Stimulated activated naive CD8-positive, alpha-beta T cell treated with anti-CD3 and anti-CD28 coated beads, Interleukin-15, amount 100 ng/mL, for 72 hours (primary cell): Measurements from ENCODE around the gene CCL24.
"Not testable (repeated sequence)": the region's sequence is repeated elsewhere in the genome, so short reads cannot be mapped to it uniquely, and the experiment has no call there.

Experiments used
- ATAC-seq: fragments of 150-1000 bp; cut with Tn5 transposase; 2 replicates; pipeline ENCODE4 v1.10.0; 2021; ENCODE audit warnings: mild to moderate bottlenecking, moderate library complexity
- DNase-seq, 2 donors: peaks; one replicate each; pipeline ENCODE4 v3.0.0; 2021 to 2022
- H3K27ac Mint-ChIP-seq, 2 donors: one replicate each; pipeline ENCODE4 v1.8.0; 2022; ENCODE audit warnings: mild to moderate bottlenecking in 2 of 2, mixed read lengths in 2 of 2, moderate library complexity in 2 of 2
- H3K27me3 Mint-ChIP-seq: one replicate; pipeline ENCODE4 v1.8.0; 2022; ENCODE audit warnings: mixed read lengths
- H3K4me1 Mint-ChIP-seq: one replicate; pipeline ENCODE4 v1.8.0; 2022; ENCODE audit warnings: mild to moderate bottlenecking, mixed read lengths
- H3K4me3 Mint-ChIP-seq, 2 donors: one replicate each; pipeline ENCODE4 v1.8.0; 2022; ENCODE audit warnings: mild to moderate bottlenecking in 2 of 2, mixed read lengths in 2 of 2, moderate library complexity in 1 of 2
- H3K9me3 Mint-ChIP-seq, 2 donors: one replicate each; pipeline ENCODE4 v1.8.0; 2022; ENCODE audit warnings: mixed read lengths in 2 of 2

The CCL24 gene

DNA sequence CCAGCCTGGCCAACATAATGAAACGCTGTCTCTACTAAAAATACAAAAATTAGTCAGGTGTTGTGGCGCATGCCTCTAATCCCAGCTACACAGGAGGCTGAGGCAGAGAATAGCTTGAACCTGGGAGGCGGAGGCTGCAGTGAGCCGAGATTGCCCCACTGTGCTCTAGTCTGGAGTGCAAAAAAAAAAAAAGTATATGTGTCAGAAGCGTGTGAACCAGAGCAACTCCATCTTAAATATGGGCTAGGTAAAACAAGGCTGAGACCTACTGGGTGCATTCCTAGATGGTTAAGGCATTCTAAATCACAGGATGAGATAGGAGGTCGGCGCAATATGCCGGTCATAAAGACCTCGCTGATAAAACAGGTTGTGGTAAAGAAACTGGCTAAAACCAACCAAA lies 6.2 kb downstream of the CCL24 start:
- Mint-ChIP-seq H3K4me3 (no peak overlapping the region), H3K4me1 (no peaks in the 10 kb centered on the region), H3K27ac (no peak overlapping the region), H3K27me3 (peaks cover 8% of the 10 kb centered on the region), H3K9me3 (peaks cover 4 to 16% of the 10 kb centered on the region in 2 donors)
- DNase-seq (no peak), ATAC-seq (no peak)

DNA sequence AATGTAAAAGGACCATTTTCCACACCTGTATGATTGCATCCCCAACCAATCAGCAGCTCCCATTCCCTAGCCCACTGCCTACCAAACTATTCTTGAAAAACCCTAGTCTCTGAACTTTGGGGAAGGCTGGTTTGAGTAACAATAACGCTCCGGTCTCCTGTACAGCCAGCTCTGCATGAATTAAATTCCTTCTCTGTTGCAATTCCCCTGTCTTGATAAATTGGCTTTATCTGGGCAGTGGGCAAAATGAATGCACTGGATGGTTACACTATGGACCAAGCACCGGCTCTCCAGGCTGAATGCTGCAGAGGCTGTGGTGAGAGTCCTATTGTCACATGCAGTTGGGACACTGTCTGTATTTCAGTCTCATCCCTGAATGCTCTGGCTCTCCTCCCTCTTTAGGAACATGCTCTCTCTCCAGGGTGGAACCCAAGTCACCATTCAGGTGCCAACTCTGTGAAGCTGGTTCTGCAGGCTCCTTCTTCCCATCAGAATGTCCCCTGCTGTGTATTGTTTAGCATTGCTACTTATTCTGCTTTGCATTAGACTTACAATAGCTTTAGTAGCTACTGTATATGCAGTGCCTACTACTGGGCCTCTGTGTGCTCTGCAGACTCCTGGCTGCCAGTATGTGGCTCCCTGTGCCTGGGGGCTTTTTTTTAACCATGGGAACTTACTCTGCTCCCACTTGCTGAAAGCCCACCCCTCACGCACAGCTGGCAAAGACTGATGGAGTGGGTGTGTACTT lies 6.9 kb downstream of the CCL24 start:
- ATAC-seq (no peak), DNase-seq (no peak)
- Mint-ChIP-seq H3K27me3 (peaks cover 8% of the 10 kb centered on the region), H3K9me3 (peaks cover 4 to 16% of the 10 kb centered on the region in 2 donors), H3K27ac (no peak overlapping the region), H3K4me1 (no peaks in the 10 kb centered on the region), H3K4me3 (no peak overlapping the region)

DNA sequence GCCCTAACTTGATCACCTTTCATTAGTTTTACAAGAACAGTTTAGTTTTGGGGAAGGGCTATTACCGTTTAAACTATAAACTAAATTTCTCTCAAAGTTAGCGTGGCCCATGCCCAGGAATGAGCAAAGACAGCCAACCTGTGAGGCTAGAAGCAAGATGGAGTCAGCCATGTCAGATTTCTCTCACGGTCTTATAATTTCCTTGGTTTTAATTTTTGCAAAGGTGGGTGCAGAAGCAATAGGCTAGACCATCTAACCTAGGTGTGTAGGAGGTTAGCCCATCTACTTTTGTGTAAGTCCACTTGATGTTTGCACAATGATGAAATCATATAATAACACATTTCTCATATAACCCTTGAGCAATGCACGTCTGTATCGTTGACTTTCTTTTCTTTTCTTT lies 8.9 kb downstream of the CCL24 start:
- Mint-ChIP-seq H3K4me1 (no peaks in the 10 kb centered on the region), H3K27me3 (peaks cover 8% of the 10 kb centered on the region), H3K9me3 (peaks cover 4 to 16% of the 10 kb centered on the region in 2 donors), H3K4me3 (no peak overlapping the region), H3K27ac (no peak overlapping the region)
- no peak for DNase-seq
- ATAC-seq: no peak

DNA sequence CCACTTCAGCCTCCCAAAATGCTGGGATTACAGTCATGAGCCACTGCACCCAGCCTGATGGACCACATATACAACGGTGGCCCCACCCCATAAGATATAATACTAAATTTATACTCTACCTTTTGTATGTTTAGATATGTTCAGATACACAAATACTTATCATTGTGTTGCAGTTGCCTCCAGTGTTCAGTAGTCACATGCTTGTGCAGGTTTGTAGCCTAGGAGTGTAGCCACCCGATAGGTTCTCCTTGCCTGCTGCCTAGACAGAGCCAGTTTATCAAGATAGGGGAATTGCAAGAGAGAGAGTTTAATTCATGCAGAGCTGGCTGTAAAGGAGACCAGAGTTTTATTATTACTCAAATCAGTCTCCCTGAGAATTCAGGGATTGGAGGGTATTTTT lies 9.6 kb downstream of the CCL24 start:
- ATAC-seq (no peak), DNase-seq (no peak)
- Mint-ChIP-seq H3K4me1 (peaks cover under 1% of the 10 kb centered on the region), H3K27ac (no peak overlapping the region), H3K27me3 (peaks cover 8% of the 10 kb centered on the region), H3K4me3 (no peak overlapping the region), H3K9me3 (peaks cover 4 to 16% of the 10 kb centered on the region in 2 donors)

DNA sequence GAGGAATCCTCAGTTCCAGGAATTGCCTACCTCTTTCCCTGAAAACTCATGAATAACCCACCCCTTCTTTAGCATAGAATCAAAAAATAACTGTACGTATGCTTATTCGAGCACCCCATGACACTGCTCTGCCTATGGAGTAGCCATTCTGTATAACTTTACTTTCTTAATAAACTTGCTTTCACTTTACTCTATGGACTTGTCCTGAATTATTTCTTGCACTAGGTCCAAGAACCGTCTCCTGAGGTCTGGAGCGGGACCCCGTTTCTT lies 11.1 kb downstream of the CCL24 start:
- no peak overlapping the region for H3K27ac Mint-ChIP-seq
- no peak for DNase-seq
- no peak for ATAC-seq
- H3K4me1 Mint-ChIP-seq: peaks cover 7% of the 10 kb centered on the region
- peaks cover 3 to 13% of the 10 kb centered on the region in 2 donors for H3K9me3 Mint-ChIP-seq
- H3K27me3 Mint-ChIP-seq: peaks cover 8% of the 10 kb centered on the region
- no peak overlapping the region for H3K4me3 Mint-ChIP-seq

DNA sequence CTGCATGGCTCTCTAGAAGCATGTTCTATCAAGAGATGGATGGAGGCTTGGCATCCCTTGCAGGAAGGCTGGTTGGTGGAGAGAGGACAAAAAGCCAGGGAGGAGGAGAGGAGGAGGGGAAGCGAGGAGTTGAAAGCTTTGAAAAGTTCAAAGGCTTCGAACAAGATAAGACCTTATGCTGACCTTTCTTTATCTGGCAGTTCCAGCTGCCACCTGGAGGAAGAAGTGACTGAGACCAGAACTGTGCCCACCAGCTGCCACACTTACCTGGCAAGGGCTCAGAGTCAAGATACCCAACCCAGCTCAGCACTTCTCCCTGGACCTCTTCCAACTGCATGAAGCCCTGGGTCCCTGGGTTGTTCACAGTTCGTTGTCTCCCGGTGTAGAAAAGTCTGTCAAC lies 14.8 kb downstream of the CCL24 start:
- H3K4me3 Mint-ChIP-seq: no peak overlapping the region
- peaks cover 7% of the 10 kb centered on the region for H3K4me1 Mint-ChIP-seq
- DNase-seq: no peak
- peaks cover 19% of the 10 kb centered on the region for H3K27me3 Mint-ChIP-seq
- ATAC-seq: no peak
- H3K27ac Mint-ChIP-seq: no peak overlapping the region
- H3K9me3 Mint-ChIP-seq: no peaks in the 10 kb centered on the region

DNA sequence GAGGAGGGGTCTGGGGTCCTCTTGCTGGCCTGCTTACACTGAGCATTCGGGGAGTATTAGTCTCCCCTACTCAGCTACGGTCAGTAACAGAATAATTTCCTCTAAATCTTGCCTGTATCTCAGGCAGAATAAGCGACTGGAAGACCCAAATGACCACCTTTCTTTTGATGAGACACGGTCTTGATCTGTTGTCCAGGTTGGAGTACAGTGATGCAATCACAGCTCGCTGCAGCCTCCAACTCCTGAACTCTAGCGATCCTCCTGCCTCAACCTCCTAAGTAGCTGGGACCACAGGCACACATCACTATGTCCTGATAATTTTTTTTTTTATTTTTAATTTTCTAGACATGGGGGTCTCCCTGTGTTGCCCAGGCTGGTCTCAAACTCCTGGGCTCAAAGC lies 17.2 kb downstream of the CCL24 start:
- DNase-seq: no peak

DNA sequence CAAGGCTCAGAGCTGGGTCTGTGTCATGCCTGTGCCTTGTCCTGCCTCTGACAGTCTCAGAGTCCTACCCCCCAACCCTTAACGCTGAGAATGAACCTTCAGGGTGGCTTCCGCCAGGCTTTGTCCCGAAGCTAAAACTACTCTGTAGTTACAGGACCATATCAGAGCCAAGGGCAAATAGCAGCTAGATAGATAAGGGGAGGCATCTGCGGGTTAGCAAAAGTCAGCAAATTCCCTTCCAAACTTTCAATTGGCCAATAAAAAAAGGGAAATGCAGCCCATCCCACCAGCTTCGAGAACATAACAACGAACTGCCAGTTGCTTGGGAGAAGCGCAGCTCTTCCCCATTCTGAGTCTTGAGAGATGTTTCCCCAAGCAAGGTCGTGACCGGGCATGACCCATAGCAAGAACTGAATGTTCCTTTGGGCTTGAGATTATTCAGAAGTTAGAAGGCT lies 17.7 kb downstream of the CCL24 start:
- DNase-seq (no peak), ATAC-seq (no peak)
- Mint-ChIP-seq H3K27ac (no peak overlapping the region), H3K4me3 (no peak overlapping the region), H3K9me3 (no peaks in the 10 kb centered on the region), H3K27me3 (peaks cover 18% of the 10 kb centered on the region), H3K4me1 (peaks cover 7% of the 10 kb centered on the region)

More for the DNA sequence above, 17.2 kb downstream of the CCL24 start:
- no peak for ATAC-seq
- Mint-ChIP-seq H3K4me1 (peaks cover 7% of the 10 kb centered on the region), H3K27ac (no peak overlapping the region), H3K27me3 (peaks cover 18% of the 10 kb centered on the region), H3K9me3 (no peaks in the 10 kb centered on the region), H3K4me3 (no peak overlapping the region)

DNA sequence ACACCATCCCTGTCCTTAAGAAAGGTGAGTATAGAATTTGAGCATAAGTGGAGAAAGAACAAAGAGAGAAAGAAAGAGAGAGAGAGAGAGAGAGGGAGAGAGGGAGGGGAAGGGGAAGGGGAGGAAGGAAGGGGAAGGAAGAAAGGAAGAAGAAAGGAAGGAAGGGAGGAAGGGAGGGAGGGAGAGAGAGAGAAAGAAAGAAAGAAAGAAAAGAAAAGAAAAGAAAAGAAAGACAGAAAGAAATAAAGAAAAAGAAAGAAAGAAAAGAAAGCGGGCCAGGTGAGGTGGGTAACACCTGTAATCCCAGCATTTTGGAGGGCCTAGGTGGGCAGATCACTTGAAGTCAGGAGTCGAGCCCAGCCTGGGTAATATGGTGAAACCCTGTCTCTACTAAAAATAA lies 19.9 kb downstream of the CCL24 start:
- Mint-ChIP-seq H3K27ac (no peak overlapping the region), H3K27me3 (peaks cover 18% of the 10 kb centered on the region), H3K9me3 (no peaks in the 10 kb centered on the region), H3K4me1 (peaks cover 4% of the 10 kb centered on the region), H3K4me3 (no peak overlapping the region)
- DNase-seq (no peak), ATAC-seq (no peak)

DNA sequence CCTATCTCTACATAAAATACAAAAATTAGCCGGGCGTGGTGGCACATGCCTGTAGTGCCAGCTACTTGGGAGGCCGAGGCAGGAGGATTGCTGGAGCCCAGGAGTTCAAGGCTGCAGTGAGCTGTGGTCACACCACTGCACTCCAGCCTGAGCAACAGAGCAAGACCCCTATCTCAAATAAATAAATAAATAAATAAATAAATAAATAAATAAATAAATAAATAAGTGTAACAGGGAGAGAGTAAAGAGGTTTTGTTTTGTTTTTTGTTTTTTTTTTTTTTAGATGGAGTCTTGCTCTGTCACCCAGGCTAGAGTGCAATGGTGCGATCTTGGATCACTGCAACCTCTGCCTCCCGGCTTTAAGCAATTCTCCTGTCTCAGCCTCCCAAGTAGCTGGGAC lies 21.0 kb downstream of the CCL24 start:
- DNase-seq, H3K4me3 Mint-ChIP-seq, ATAC-seq, H3K4me1 Mint-ChIP-seq, H3K9me3 Mint-ChIP-seq, H3K27ac Mint-ChIP-seq: not testable (repeated sequence)
- peaks cover 18% of the 10 kb centered on the region for H3K27me3 Mint-ChIP-seq

DNA sequence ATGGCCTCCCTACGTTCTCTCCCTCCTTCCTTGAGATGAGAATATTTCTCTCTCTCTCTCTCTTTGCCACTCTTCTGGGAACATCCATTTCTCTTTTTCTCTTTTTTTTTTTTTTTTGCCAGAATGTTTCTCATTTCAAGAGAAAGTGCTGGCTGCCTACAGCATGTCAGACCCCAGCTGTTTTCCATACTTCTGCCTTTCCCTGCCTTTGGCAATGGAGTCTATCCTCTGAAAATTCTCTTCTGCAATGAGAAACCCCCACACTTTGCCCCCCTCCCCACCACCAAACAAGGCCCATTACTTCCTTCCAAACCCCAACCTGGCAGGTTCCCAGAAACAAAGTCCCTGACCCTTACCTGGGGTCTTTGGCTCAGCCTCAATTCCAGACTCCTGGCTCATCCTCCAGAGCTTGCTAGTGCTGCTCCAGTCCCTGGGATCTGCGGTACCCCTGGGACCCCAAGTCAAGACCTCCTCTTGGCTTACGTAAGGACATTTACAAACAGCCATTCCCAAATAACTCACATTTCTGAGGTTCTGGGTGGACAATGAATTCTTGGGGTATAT lies 24.2 kb downstream of the CCL24 start:
- ATAC-seq (no peak), DNase-seq (no peak)
- no peak overlapping the region for H3K27ac Mint-ChIP-seq
- H3K9me3 Mint-ChIP-seq: no peaks in the 10 kb centered on the region
- peaks cover 8% of the 10 kb centered on the region for H3K27me3 Mint-ChIP-seq
- no peaks in the 10 kb centered on the region for H3K4me1 Mint-ChIP-seq
- no peak overlapping the region for H3K4me3 Mint-ChIP-seq

DNA sequence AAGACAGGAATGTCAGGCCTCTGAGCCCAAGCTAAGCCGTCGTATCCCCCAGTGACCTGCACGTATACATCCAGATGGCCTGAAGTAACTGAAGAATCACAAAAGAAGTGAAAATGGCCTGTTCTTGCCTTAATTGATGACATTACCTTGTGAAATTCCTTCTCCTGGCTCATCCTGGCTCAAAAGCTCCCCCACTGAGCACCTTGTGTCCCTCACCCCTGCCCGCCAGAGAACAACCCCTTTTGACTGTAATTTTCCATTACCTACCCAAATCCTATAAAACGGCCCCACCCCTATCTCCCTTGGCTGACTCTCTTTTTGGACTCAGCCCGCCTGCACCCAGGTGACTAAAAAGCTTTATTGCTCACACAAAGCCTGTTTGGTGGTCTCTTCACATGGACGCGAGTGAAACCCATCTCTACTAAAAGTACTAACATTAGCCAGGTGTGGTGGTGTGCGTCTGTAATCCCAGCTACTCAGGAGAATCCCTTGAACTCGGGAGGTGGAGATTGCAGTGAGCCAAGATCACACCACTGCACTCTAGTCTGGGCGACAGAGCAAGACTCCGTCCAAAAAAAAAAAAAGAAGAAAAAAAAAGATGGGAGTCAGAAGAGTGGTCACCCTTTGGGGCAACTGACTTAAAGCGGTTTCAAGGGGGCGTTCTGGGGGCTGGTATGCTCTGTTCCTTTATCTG lies 25.3 kb downstream of the CCL24 start:
- DNase-seq, H3K4me1 Mint-ChIP-seq, H3K9me3 Mint-ChIP-seq, H3K27ac Mint-ChIP-seq, H3K4me3 Mint-ChIP-seq, ATAC-seq, H3K27me3 Mint-ChIP-seq: not testable (repeated sequence)

DNA sequence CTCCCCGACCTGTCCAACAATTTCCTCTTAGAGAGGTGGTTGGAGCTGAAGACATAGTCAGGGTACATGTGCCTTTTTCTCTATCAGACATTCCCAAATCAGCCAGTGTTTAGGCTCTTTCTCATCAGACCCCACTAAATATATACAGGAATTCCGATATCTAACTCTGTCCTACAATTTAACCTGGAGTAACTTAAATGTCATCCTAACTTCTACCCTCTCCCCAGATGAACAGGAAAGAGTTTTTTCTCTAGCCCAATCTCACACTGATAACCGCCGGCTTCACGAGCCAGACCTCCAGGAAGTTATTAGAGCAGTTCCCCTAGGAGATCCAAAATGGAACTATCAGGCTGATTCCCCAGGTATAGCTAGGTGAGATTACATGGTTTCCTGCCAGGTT lies 30.5 kb downstream of the CCL24 start:
- not testable (repeated sequence) for H3K4me3 Mint-ChIP-seq, ATAC-seq, H3K9me3 Mint-ChIP-seq, DNase-seq, H3K27ac Mint-ChIP-seq
- Mint-ChIP-seq H3K27me3 (peaks cover 44% of the 10 kb centered on the region), H3K4me1 (peaks cover 24% of the 10 kb centered on the region)

DNA sequence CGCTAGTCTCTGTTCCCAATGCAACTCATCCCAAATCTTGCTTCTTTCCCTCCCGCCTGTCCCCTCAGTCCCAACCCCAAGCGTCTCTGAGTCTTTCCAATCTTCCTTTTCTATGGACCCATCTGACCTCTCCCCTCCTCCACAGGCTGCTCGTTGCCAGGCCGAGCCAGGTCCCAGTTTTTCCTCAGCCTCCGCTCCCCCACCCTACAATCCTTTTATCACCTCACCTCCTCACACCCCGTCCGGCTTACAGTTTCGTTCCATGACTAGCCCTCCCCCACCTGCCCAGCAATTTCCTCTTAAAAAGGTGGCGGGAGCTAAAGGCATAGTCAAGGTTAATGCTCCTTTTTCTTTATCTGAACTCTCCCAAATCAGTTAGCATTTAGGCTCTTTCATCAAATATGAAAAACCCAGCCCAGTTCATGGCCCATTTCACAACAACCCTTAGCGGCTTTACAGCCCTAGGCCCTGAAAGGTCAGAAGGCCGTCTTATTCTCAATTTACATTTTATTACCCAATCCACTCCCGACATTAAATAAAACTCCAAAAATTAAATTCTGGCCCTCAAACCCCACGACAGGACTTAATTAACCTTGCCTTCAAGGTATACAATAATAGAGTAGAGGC lies 32.8 kb downstream of the CCL24 start:
- Mint-ChIP-seq H3K27me3 (peaks cover 44% of the 10 kb centered on the region), H3K4me1 (peaks cover 40% of the 10 kb centered on the region)
- H3K4me3 Mint-ChIP-seq, DNase-seq, H3K27ac Mint-ChIP-seq, ATAC-seq, H3K9me3 Mint-ChIP-seq: not testable (repeated sequence)

DNA sequence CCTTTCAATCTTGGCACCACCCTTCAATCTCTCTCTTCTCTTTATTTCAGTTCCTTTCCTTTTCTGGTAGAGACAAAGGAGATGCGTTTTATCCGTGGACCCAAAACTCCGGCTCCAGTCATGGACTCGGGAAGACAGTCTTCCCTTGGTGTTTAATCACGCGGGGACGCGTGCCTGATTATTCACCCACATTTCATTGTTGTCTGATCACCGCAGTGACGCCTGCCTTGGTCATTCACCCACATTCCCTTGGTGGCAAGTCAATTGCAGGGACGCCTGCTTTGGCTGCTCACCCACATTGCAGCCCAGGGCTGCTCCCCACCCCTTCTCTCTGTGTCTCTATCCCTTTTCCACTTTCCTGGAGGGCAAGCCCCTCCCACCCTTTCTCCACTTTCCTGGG lies 34.1 kb downstream of the CCL24 start:
- not testable (repeated sequence) for H3K9me3 Mint-ChIP-seq, H3K27ac Mint-ChIP-seq, ATAC-seq, H3K4me3 Mint-ChIP-seq, DNase-seq
- peaks cover 49% of the 10 kb centered on the region for H3K4me1 Mint-ChIP-seq
- H3K27me3 Mint-ChIP-seq: peaks cover 44% of the 10 kb centered on the region

DNA sequence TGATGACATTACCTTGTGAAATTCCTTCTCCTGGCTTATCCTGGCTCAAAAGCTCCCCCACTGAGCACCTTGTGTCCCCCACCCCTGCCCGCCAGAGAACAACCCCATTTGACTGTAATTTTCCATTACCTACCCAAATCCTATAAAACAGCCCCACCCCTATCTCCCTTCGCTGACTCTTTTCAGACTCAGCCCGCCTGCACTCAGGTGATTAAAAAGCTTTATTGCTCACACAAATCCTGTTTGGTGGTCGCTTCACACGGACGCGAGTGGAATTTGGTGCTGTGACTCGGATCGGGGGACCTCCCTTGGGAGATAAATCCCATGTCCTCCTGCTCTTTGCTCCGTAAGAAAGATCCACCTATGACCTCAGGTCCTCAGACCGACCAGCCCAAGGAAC lies 34.6 kb downstream of the CCL24 start:
- not testable (repeated sequence) for ATAC-seq, H3K4me3 Mint-ChIP-seq, H3K9me3 Mint-ChIP-seq, H3K27ac Mint-ChIP-seq, DNase-seq
- Mint-ChIP-seq H3K27me3 (peaks cover 44% of the 10 kb centered on the region), H3K4me1 (peaks cover 49% of the 10 kb centered on the region)
